RWPE1 (cell line): ENCODE data around the gene MTHFD1.

Source experiments
- CTCF ChIA-PET: fragments of 350-600 bp; sonication (Branson Sonifier 250); formaldehyde crosslinking; extraction: SDS; loops from one replicate; lab custom pipeline; 2021; lab: Yijun Ruan, JAX
- POLR2A ChIA-PET: fragments of 400-600 bp; formaldehyde crosslinking; extraction: SDS; loops from one replicate; lab custom pipeline; 2020; ENCODE audit warnings: antibody characterized with exemption; ENCODE audit not compliant: low non-redundant PET; lab: Yijun Ruan, JAX
- DNase-seq: peaks from one replicate; pipeline ENCODE4 v3.0.0; 2012; ENCODE audit warnings: low spot score
- H3K27ac ChIP-seq: fragments of 450-650 bp; 2 replicates; pipeline ENCODE4 v1.5.1; 2017
- CTCF ChIP-seq: fragments of 450-650 bp; conservative IDR thresholded peaks from 2 replicates; pipeline ENCODE4 v1.5.1; 2017; ENCODE audit warnings: low read depth, mild to moderate bottlenecking

The MTHFD1 gene

GRCh38 chr14:64493455-64493854, 105.3 kb downstream of the MTHFD1 start:
- no peak for DNase-seq
- TF ChIP-seq CTCF, result no peak
- H3K27ac ChIP-seq, result no peak overlapping the region
- CTCF ChIA-PET, result interaction anchor here (0.5 to 0.6 kb wide), 2 partner anchors 17 to 127 kb away, joined by 3 read pairs; no protein-coding TSS in a partner anchor
- POLR2A ChIA-PET, result no interaction called here

- ChIA-PET POLR2A (no interaction called here), CTCF (interaction anchor here (0.6 to 0.8 kb wide), 3 partner anchors 16 to 137 kb away, joined by 3 to 6 read pairs (median 3); no protein-coding TSS in a partner anchor)
- H3K27ac ChIP-seq, result no peak overlapping the region
- no peak for TF ChIP-seq CTCF
- no peak for DNase-seq
These were observed 107.1 kb downstream of the MTHFD1 start for GRCh38 chr14:64495252-64495651.

GRCh38 chr14:64496764-64497163, 108.6 kb downstream of the MTHFD1 start:
- TF ChIP-seq CTCF, result no peak
- POLR2A ChIA-PET, result interaction anchor here (0.6 kb wide), 1 partner anchor 306 kb away, joined by 3 read pairs; no protein-coding TSS in a partner anchor
- CTCF ChIA-PET, result no interaction called here
- H3K27ac ChIP-seq, result no peak overlapping the region
- no peak for DNase-seq

- no peak for DNase-seq
- H3K27ac ChIP-seq, result no peak overlapping the region
- TF ChIP-seq CTCF, result no peak
- CTCF ChIA-PET, result no interaction called here
- POLR2A ChIA-PET, result no interaction called here
These were observed 111.9 kb downstream of the MTHFD1 start for GRCh38 chr14:64500088-64500487.

- no peak for TF ChIP-seq CTCF
- DNase-seq, result no peak
- CTCF ChIA-PET, result no interaction called here
- peak overlapping the region; percentile 79 for H3K27ac ChIP-seq
- POLR2A ChIA-PET, result no interaction called here
These were observed 113.4 kb downstream of the MTHFD1 start for GRCh38 chr14:64501411-64502171.

- H3K27ac ChIP-seq, result peak overlapping the region; percentile 99
- DNase-seq, result no peak
- POLR2A ChIA-PET, result no interaction called here
- CTCF ChIA-PET, result interaction anchor here (0.5 kb wide), 1 partner anchor 112 kb away, joined by 3 read pairs; no protein-coding TSS in a partner anchor
- TF ChIP-seq CTCF, result no peak
These were observed 114.3 kb downstream of the MTHFD1 start for GRCh38 chr14:64502456-64502855.
